ENCODE data around the gene SIMC1. TPM values are rescaled to one million over a fixed set of nuclear protein-coding genes. Genes with fewer than 3 reads are reported as not detected.
"Not testable (repeated sequence)": the region's sequence is repeated elsewhere in the genome, so short reads cannot be mapped to it uniquely, and the experiment has no call there.

SIMC1 gene
- total RNA-seq, 2 experiments from 2014 or later: 33.6 to 57.5 TPM

DNA sequence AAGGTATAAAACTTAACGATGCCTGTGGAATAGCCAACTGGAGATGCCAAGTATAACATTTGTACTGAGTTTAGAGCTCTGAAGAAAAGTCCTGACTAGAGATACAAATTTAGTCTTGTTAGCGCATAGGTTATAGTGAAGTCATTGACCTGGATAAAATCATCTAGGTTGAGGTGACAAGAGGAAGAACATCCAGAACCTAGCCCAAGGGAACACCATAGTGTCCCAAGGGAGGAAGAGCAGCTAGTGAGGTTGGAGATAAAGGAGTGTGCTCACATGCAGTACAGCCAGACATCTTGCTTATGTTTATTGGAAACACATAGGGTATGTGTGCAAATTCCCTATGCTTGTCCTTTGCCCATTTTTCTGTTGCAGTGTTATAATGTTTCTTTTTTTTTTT, 6.1 kb downstream of the SIMC1 start:
- POLR2A ChIA-PET: interaction anchor here (0.5 kb wide), 1 partner anchor 116 kb away, joined by 4 read pairs; no protein-coding TSS in a partner anchor
- H3K4me1 ChIP-seq (ENCODE audit: insufficient read depth, low read length, poor library complexity, severe bottlenecking); H3K79me2 ChIP-seq (ENCODE audit: insufficient read depth, low read depth, low read length); H3K27ac ChIP-seq (ENCODE audit: low read depth, low read length, poor library complexity, severe bottlenecking); H3K4me3 ChIP-seq (ENCODE audit: low read depth, low read length, poor library complexity, severe bottlenecking); H3K36me3 ChIP-seq (ENCODE audit: insufficient read depth, low read length); H4K20me1 ChIP-seq (ENCODE audit: insufficient read depth, low read length); DNase-seq (ENCODE audit: low spot score); H3K9me3 ChIP-seq (ENCODE audit: low read length); BruUV-seq (replicated peaks); H2AFZ ChIP-seq (ENCODE audit: low read length); CTCF ChIA-PET (ENCODE audit: unreplicated experiment); intact Hi-C loops (cut with micrococcal nuclease; ENCODE audit: unreplicated experiment); H3K9me2 ChIP-seq (ENCODE audit: insufficient read depth, low read length); H3K4me2 ChIP-seq (ENCODE audit: low read length): not testable (repeated sequence)

- intact Hi-C loops (cut with micrococcal nuclease; ENCODE audit: unreplicated experiment); CTCF ChIA-PET (ENCODE audit: unreplicated experiment); BruUV-seq (replicated peaks): not testable (repeated sequence)
These were observed 6.8 kb downstream of the SIMC1 start for GRCh38 chr5:176245074-176245473.

GRCh38 chr5:176245489-176245888, 7.3 kb downstream of the SIMC1 start:
- intact Hi-C loops (cut with micrococcal nuclease; ENCODE audit: unreplicated experiment); H3K4me2 ChIP-seq (ENCODE audit: low read length); H4K20me1 ChIP-seq (ENCODE audit: insufficient read depth, low read length); H3K9me3 ChIP-seq (ENCODE audit: low read length); BruUV-seq (replicated peaks); H2AFZ ChIP-seq (ENCODE audit: low read length); DNase-seq (ENCODE audit: low spot score); H3K79me2 ChIP-seq (ENCODE audit: insufficient read depth, low read depth, low read length); H3K4me1 ChIP-seq (ENCODE audit: insufficient read depth, low read length, poor library complexity, severe bottlenecking); H3K27ac ChIP-seq (ENCODE audit: low read depth, low read length, poor library complexity, severe bottlenecking); CTCF ChIA-PET (ENCODE audit: unreplicated experiment); H3K4me3 ChIP-seq (ENCODE audit: low read depth, low read length, poor library complexity, severe bottlenecking); POLR2A ChIA-PET; H3K36me3 ChIP-seq (ENCODE audit: insufficient read depth, low read length); H3K9me2 ChIP-seq (ENCODE audit: insufficient read depth, low read length): not testable (repeated sequence)

More at GRCh38 chr5:176245074-176245473, 6.8 kb downstream of the SIMC1 start:
- H3K4me2 ChIP-seq (ENCODE audit: low read length); DNase-seq (ENCODE audit: low spot score); H3K27ac ChIP-seq (ENCODE audit: low read depth, low read length, poor library complexity, severe bottlenecking); H3K79me2 ChIP-seq (ENCODE audit: insufficient read depth, low read depth, low read length); H3K36me3 ChIP-seq (ENCODE audit: insufficient read depth, low read length); POLR2A ChIA-PET; H3K9me2 ChIP-seq (ENCODE audit: insufficient read depth, low read length); H3K4me3 ChIP-seq (ENCODE audit: low read depth, low read length, poor library complexity, severe bottlenecking); H3K4me1 ChIP-seq (ENCODE audit: insufficient read depth, low read length, poor library complexity, severe bottlenecking); H4K20me1 ChIP-seq (ENCODE audit: insufficient read depth, low read length); H3K9me3 ChIP-seq (ENCODE audit: low read length); H2AFZ ChIP-seq (ENCODE audit: low read length): not testable (repeated sequence)

DNA sequence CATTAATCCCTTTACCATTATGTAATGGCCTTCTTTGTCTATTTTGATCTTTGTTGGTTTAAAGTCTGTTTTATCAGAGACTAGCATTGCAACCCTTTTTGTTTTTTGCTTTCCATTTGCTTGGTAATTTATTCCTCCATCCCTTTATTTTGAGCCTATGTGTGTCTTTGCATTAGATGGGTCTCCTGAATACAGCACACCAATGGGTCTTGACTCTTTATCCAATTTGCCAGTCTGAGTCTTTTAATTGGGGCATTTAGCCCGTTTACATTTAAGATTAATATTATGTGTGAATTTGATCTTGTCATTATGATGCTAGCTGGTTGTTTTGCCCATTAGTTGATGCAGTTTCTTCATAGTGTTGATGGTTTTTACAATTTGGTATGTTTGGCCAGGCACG, 12.5 kb downstream of the SIMC1 start:
- H3K9me3 ChIP-seq (ENCODE audit: low read length); H4K20me1 ChIP-seq (ENCODE audit: insufficient read depth, low read length); CTCF ChIA-PET (ENCODE audit: unreplicated experiment); intact Hi-C loops (cut with micrococcal nuclease; ENCODE audit: unreplicated experiment); BruUV-seq (replicated peaks); H3K4me3 ChIP-seq (ENCODE audit: low read depth, low read length, poor library complexity, severe bottlenecking); H3K27ac ChIP-seq (ENCODE audit: low read depth, low read length, poor library complexity, severe bottlenecking); H3K9me2 ChIP-seq (ENCODE audit: insufficient read depth, low read length); H3K79me2 ChIP-seq (ENCODE audit: insufficient read depth, low read depth, low read length); H3K36me3 ChIP-seq (ENCODE audit: insufficient read depth, low read length); POLR2A ChIA-PET; H3K4me2 ChIP-seq (ENCODE audit: low read length); DNase-seq (ENCODE audit: low spot score); H2AFZ ChIP-seq (ENCODE audit: low read length); H3K4me1 ChIP-seq (ENCODE audit: insufficient read depth, low read length, poor library complexity, severe bottlenecking): not testable (repeated sequence)

- H3K4me2 ChIP-seq (ENCODE audit: low read length); H4K20me1 ChIP-seq (ENCODE audit: insufficient read depth, low read length); H3K9me2 ChIP-seq (ENCODE audit: insufficient read depth, low read length); DNase-seq (ENCODE audit: low spot score); intact Hi-C loops (cut with micrococcal nuclease; ENCODE audit: unreplicated experiment); H3K79me2 ChIP-seq (ENCODE audit: insufficient read depth, low read depth, low read length); H3K36me3 ChIP-seq (ENCODE audit: insufficient read depth, low read length); BruUV-seq (replicated peaks); POLR2A ChIA-PET; H3K4me1 ChIP-seq (ENCODE audit: insufficient read depth, low read length, poor library complexity, severe bottlenecking); H3K4me3 ChIP-seq (ENCODE audit: low read depth, low read length, poor library complexity, severe bottlenecking); H3K9me3 ChIP-seq (ENCODE audit: low read length); CTCF ChIA-PET (ENCODE audit: unreplicated experiment); H2AFZ ChIP-seq (ENCODE audit: low read length); H3K27ac ChIP-seq (ENCODE audit: low read depth, low read length, poor library complexity, severe bottlenecking): not testable (repeated sequence)
These were observed 13.9 kb downstream of the SIMC1 start for GRCh38 chr5:176252171-176252570.

DNA sequence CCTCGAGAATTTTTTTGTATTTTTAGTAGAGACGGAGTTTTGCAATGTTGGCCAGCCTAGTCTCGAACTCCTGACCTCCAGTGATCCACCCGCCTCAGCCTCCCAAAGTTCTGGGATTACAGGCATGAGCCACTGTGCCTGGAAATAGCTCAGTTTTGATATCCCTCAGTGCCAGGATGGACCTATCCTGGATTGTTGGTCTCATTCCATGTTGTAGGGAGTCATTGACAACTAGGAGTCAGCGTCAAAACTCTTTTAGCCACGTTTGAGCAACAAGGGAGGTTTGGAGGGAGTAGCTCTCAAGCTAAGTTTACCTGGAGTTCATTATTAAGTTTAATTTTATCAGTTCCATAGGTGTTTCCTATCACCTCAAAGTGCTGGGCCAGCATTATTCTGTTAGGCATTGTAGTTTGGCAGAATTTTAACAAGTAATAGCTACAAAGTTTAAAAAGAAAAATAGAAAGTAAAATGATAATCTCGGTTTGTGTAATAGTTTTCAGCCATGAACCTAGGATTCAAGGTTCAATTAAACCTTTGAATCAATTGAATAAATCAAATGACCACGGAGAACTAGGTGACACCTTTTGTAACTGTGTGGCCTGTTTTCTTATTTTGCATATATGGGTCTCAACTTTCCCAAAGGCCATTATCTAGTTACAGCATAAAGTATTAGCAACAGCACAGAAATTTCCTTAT, 15.3 kb downstream of the SIMC1 start:
- CTCF ChIA-PET (ENCODE audit: unreplicated experiment); DNase-seq (ENCODE audit: low spot score); H4K20me1 ChIP-seq (ENCODE audit: insufficient read depth, low read length); POLR2A ChIA-PET; H3K4me2 ChIP-seq (ENCODE audit: low read length); intact Hi-C loops (cut with micrococcal nuclease; ENCODE audit: unreplicated experiment); H2AFZ ChIP-seq (ENCODE audit: low read length); H3K9me2 ChIP-seq (ENCODE audit: insufficient read depth, low read length); H3K4me3 ChIP-seq (ENCODE audit: low read depth, low read length, poor library complexity, severe bottlenecking); BruUV-seq (replicated peaks); H3K79me2 ChIP-seq (ENCODE audit: insufficient read depth, low read depth, low read length); H3K36me3 ChIP-seq (ENCODE audit: insufficient read depth, low read length); H3K4me1 ChIP-seq (ENCODE audit: insufficient read depth, low read length, poor library complexity, severe bottlenecking); H3K9me3 ChIP-seq (ENCODE audit: low read length); H3K27ac ChIP-seq (ENCODE audit: low read depth, low read length, poor library complexity, severe bottlenecking): not testable (repeated sequence)

GRCh38 chr5:176254066-176254393, 15.8 kb downstream of the SIMC1 start:
- CTCF ChIA-PET (ENCODE audit: unreplicated experiment); H3K79me2 ChIP-seq (ENCODE audit: insufficient read depth, low read depth, low read length); H3K9me3 ChIP-seq (ENCODE audit: low read length); H3K4me1 ChIP-seq (ENCODE audit: insufficient read depth, low read length, poor library complexity, severe bottlenecking); intact Hi-C loops (cut with micrococcal nuclease; ENCODE audit: unreplicated experiment); POLR2A ChIA-PET; H2AFZ ChIP-seq (ENCODE audit: low read length); DNase-seq (ENCODE audit: low spot score); H3K27ac ChIP-seq (ENCODE audit: low read depth, low read length, poor library complexity, severe bottlenecking); H3K4me2 ChIP-seq (ENCODE audit: low read length); H3K4me3 ChIP-seq (ENCODE audit: low read depth, low read length, poor library complexity, severe bottlenecking); H4K20me1 ChIP-seq (ENCODE audit: insufficient read depth, low read length); H3K36me3 ChIP-seq (ENCODE audit: insufficient read depth, low read length); H3K9me2 ChIP-seq (ENCODE audit: insufficient read depth, low read length); BruUV-seq (replicated peaks): not testable (repeated sequence)
